Peyer's patch (tissue), 4 donors: Measurements from ENCODE around the gene SMIM45.

Experiments used
- DNase-seq, 3 donors: peaks; one replicate each; pipeline ENCODE4 v3.0.0-alpha.2; 2017 to 2019
- H3K27ac ChIP-seq, 4 donors: fragments of 200-600 bp; sonication (generic); one replicate each; pipeline ENCODE4 v1.5.1; 2016 to 2019
- H3K27me3 ChIP-seq, 2 donors: fragments of 200-600 bp; sonication (generic); one replicate each; pipeline ENCODE4 v1.5.1; 2019
- H3K36me3 ChIP-seq, 3 donors: fragments of 200-600 bp; sonication (generic); one replicate each; pipeline ENCODE4 v1.5.1; 2016 to 2019
- H3K4me1 ChIP-seq, 4 donors: fragments of 200-600 bp; sonication (generic); one replicate each; pipeline ENCODE4 v1.5.1; 2016 to 2019
- H3K4me3 ChIP-seq, 4 donors: fragments of 200-600 bp; sonication (generic); 1 replicate in 3 of 4; 2 replicates in 1 of 4; pipeline ENCODE4 v1.5.1; 2016 to 2019; ENCODE audit warnings: mild to moderate bottlenecking in 1 of 4
- H3K9me3 ChIP-seq, 4 donors: fragments of 200-600 bp; sonication (generic); one replicate each; pipeline ENCODE4 v1.5.1; 2016 to 2019; ENCODE audit warnings: mild to moderate bottlenecking in 1 of 4
- CTCF ChIP-seq, 6 experiments: fragments of 450-650 bp in 4 of 6; fragments of 200-600 bp in 2 of 6; sonication (generic) in 1 of 6; IDR thresholded peaks; one replicate each; pipeline ENCODE4 v1.5.1; 2017 to 2019; ENCODE audit warnings: antibody characterized with exemption in 6 of 6, mild to moderate bottlenecking in 3 of 6, moderate library complexity in 1 of 6
- POLR2A ChIP-seq, 2 donors: fragments of 450-650 bp; IDR thresholded peaks; one replicate each; pipeline ENCODE4 v1.5.1; 2017; ENCODE audit warnings: antibody characterized with exemption in 2 of 2, mild to moderate bottlenecking in 2 of 2, moderate library complexity in 2 of 2

Gene SMIM45

GRCh38 chr22:41922940-41923594 lies 28.9 kb upstream of the SMIM45 start:
- Histone ChIP-seq H3K9me3 (no peaks in the 10 kb centered on the region), H3K4me3 (no peak overlapping the region), H3K4me1 (peaks cover 0 to 42% (median 26%) of the 10 kb centered on the region in 4 donors), H3K36me3 (no peaks in the 10 kb centered on the region), H3K27ac (peak overlapping the region in 1 of 4 donors; percentile 100), H3K27me3 (peaks cover 0 to 13% of the 10 kb centered on the region in 2 donors)
- TF ChIP-seq POLR2A (IDR thresholded peaks at IDR 0.05): no peak
- TF ChIP-seq CTCF (IDR thresholded peaks at IDR 0.05): no peak
- no peak for DNase-seq

GRCh38 chr22:41923595-41924276 lies 28.2 kb upstream of the SMIM45 start:
- H3K27me3 ChIP-seq: peaks cover 0 to 13% of the 10 kb centered on the region in 2 donors
- peak overlapping the region in 1 of 4 donors; percentile 9 for H3K4me3 ChIP-seq
- peaks cover 0 to 44% (median 23%) of the 10 kb centered on the region in 4 donors for H3K4me1 ChIP-seq
- TF ChIP-seq POLR2A (IDR thresholded peaks at IDR 0.05) (no peak), CTCF (IDR thresholded peaks at IDR 0.05) (no peak)
- H3K36me3 ChIP-seq: no peaks in the 10 kb centered on the region
- H3K9me3 ChIP-seq: no peaks in the 10 kb centered on the region
- DNase-seq: no peak
- H3K27ac ChIP-seq: peak overlapping the region in 2 of 4 donors; percentile 49 to 100

DNA sequence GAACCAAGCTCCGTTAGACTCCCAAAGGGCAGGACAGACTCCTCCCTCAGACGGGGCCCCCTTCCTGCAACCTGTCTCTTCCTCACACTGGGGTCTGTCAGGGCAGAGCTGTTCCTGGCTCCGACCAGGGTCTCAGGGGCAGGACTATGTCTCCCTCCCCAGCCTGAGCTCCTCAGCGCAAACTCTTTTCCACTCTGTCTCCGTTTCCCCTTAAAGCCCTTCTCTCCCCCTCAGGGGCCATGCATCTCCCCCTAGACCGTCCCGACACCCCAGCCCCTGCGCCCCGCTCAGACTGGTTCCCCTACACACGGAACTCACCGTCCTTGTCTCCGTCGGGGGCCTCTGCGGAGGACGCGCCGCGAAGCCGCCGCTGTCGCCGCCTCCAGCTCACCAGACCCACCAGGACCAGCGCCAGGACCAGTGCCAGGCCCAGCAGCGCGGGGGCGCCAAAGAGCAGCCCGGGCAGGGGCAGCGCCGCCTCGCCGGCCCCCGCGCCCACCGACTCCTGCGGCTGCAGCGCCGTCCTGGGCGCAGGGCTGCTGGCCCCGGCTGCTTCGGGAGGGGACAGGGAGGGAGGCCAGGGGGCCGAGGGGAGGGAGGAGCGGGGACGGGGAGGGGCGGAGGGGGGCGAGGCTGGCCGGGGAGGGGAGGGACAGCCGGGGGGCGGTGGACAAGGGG lies 26.0 kb upstream of the SMIM45 start:
- H3K4me3 ChIP-seq: peak overlapping the region; percentile 65 to 93 (median 70)
- H3K36me3 ChIP-seq: no peaks in the 10 kb centered on the region
- peaks cover 0 to 13% of the 10 kb centered on the region in 2 donors for H3K27me3 ChIP-seq
- H3K27ac ChIP-seq: peak overlapping the region in 3 of 4 donors; percentile 39 to 100 (median 95)
- peak; percentile 82 to 92 (median 83) for DNase-seq
- H3K4me1 ChIP-seq: peaks cover 0 to 38% (median 13%) of the 10 kb centered on the region in 4 donors
- no peaks in the 10 kb centered on the region for H3K9me3 ChIP-seq
- TF ChIP-seq POLR2A (IDR thresholded peaks at IDR 0.05) (no peak), CTCF (IDR thresholded peaks at IDR 0.05) (peak; percentile 71 to 97 (median 86))

DNA sequence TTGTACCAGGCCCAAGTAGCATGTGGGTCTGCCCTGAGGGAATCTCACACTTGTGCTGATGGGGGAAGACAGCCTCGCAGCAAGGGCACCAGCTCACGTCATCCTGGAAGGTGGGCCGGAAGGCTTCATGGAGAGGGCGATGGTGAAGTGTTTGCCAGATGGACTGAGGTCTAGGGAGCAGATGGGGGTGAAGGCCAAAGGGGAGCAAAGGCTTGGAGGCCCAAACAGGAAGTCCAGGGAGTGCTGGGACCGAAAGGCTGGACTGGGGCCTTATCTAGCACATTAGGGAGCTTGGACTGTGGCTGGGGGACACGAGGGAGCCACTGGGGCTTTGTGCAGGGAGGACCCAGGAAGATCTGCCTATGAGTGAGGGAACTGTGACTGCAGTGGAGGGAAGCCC lies 24.1 kb upstream of the SMIM45 start:
- no peak for DNase-seq
- TF ChIP-seq POLR2A (IDR thresholded peaks at IDR 0.05) (no peak), CTCF (IDR thresholded peaks at IDR 0.05) (no peak)
- no peaks in the 10 kb centered on the region for H3K36me3 ChIP-seq
- peaks cover 0 to 13% of the 10 kb centered on the region in 2 donors for H3K27me3 ChIP-seq
- H3K27ac ChIP-seq: peak overlapping the region in 1 of 4 donors; percentile 100
- no peaks in the 10 kb centered on the region for H3K9me3 ChIP-seq
- H3K4me1 ChIP-seq: peaks cover 0 to 45% (median 13%) of the 10 kb centered on the region in 4 donors
- H3K4me3 ChIP-seq: no peak overlapping the region

DNA sequence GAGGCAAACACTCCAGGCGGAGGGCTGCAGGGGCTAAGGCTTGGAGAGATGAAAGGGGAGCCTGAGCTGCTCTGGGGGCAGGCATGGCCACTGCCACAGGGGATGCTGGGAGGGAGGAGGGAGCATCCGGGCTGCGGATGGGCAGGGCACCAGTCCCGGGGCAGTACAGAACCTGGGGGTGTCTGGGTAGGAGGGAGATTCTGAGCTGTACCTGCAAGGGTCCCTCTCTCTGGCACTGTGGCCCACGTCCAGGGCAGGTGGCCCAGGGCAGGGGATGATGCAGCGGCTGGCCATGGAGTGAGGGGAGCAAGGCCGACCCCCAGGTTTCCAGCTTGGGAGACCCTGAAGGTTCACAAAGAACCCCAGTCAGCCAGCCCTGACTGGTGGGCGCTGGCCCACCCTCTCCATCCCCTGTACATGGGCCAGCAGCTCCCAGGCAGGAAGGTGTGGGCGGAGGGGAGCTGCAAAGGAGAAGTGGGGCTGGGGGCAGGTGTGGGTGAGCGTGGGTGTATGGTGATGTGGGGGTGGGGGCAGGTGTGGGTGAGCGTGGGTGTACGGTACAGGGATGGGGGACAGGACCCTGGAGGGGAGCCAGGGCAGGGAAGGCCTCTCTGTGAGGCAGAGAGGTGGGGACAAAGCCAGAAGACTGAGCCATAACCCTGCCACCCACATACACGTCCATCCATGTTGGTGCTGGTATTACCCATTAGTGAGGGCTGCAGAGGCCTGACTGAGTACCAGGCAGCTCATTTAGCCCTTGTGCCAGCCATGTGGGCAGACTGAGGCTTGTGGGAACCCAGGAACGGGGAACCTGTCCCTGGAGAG lies 23.1 kb upstream of the SMIM45 start:
- H3K4me3 ChIP-seq: no peak overlapping the region
- peak in 2 of 3 donors; percentile 71 to 77 for DNase-seq
- no peaks in the 10 kb centered on the region for H3K36me3 ChIP-seq
- TF ChIP-seq POLR2A (IDR thresholded peaks at IDR 0.05) (no peak), CTCF (IDR thresholded peaks at IDR 0.05) (no peak)
- H3K9me3 ChIP-seq: no peaks in the 10 kb centered on the region
- H3K27me3 ChIP-seq: peaks cover 0 to 13% of the 10 kb centered on the region in 2 donors
- peak overlapping the region in 2 of 4 donors; percentile 34 to 100 for H3K27ac ChIP-seq
- H3K4me1 ChIP-seq: peaks cover 0 to 45% (median 14%) of the 10 kb centered on the region in 4 donors
